Measurements from ENCODE around the gene TCP11L2. TPM values are rescaled to one million over a fixed set of nuclear protein-coding genes. Genes with fewer than 3 reads are reported as not detected.

Gene TCP11L2
- total RNA-seq, 1 donor from 2014 or later, result 126 TPM

- Histone ChIP-seq H3K27ac (replicated peaks) (peak overlapping the region; percentile 81), H3K9me3 (replicated peaks) (no peaks in the 10 kb centered on the region), H3K4me3 (no peak overlapping the region), H3K4me1 (peaks cover 30% of the 10 kb centered on the region), H3K27me3 (ENCODE audit: low read depth) (no peaks in the 10 kb centered on the region), H3K36me3 (no peaks in the 10 kb centered on the region)
- TF ChIP-seq CTCF (IDR thresholded peaks at IDR 0.05; ENCODE audit: borderline replicate concordance), result no peak
- intact Hi-C loops (cut with micrococcal nuclease), result no loop called here
- DNase-seq, result no peak
These were observed 6.2 kb upstream of the TCP11L2 start for GRCh38 chr12:106296179-106296877.

- peak overlapping the region; percentile 81 for H3K27ac ChIP-seq (replicated peaks)
- intact Hi-C loops (cut with micrococcal nuclease), result no loop called here
These were observed 5.5 kb upstream of the TCP11L2 start for GRCh38 chr12:106297075-106297474.

GRCh38 chr12:106297681-106298080 lies 4.9 kb upstream of the TCP11L2 start:
- H3K4me1 ChIP-seq, result peaks cover 39% of the 10 kb centered on the region
- no peaks in the 10 kb centered on the region for H3K9me3 ChIP-seq (replicated peaks)
- H3K27ac ChIP-seq (replicated peaks), result peak overlapping the region; percentile 81
- no peaks in the 10 kb centered on the region for H3K36me3 ChIP-seq
- no peak for TF ChIP-seq CTCF (IDR thresholded peaks at IDR 0.05; ENCODE audit: borderline replicate concordance)
- intact Hi-C loops (cut with micrococcal nuclease), result no loop called here
- H3K4me3 ChIP-seq, result no peak overlapping the region
- no peak for DNase-seq
- no peaks in the 10 kb centered on the region for H3K27me3 ChIP-seq (ENCODE audit: low read depth)

More at GRCh38 chr12:106297075-106297474, 5.5 kb upstream of the TCP11L2 start:
- Histone ChIP-seq H3K4me1 (peaks cover 37% of the 10 kb centered on the region), H3K36me3 (no peaks in the 10 kb centered on the region), H3K4me3 (no peak overlapping the region), H3K9me3 (replicated peaks) (no peaks in the 10 kb centered on the region), H3K27me3 (ENCODE audit: low read depth) (no peaks in the 10 kb centered on the region)
- DNase-seq, result no peak
- no peak for TF ChIP-seq CTCF (IDR thresholded peaks at IDR 0.05; ENCODE audit: borderline replicate concordance)

- H3K27ac ChIP-seq (replicated peaks), result peak overlapping the region; percentile 98
- H3K9me3 ChIP-seq (replicated peaks), result no peaks in the 10 kb centered on the region
- TF ChIP-seq CTCF (IDR thresholded peaks at IDR 0.05; ENCODE audit: borderline replicate concordance), result no peak
- intact Hi-C loops (cut with micrococcal nuclease), result no loop called here
- no peaks in the 10 kb centered on the region for H3K36me3 ChIP-seq
- DNase-seq, result no peak
- no peak overlapping the region for H3K4me3 ChIP-seq
- no peaks in the 10 kb centered on the region for H3K27me3 ChIP-seq (ENCODE audit: low read depth)
- H3K4me1 ChIP-seq, result peaks cover 55% of the 10 kb centered on the region
These were observed 3.2 kb upstream of the TCP11L2 start for GRCh38 chr12:106299202-106299774.

- no peaks in the 10 kb centered on the region for H3K9me3 ChIP-seq (replicated peaks)
- DNase-seq, result no peak
- no peaks in the 10 kb centered on the region for H3K36me3 ChIP-seq
- intact Hi-C loops (cut with micrococcal nuclease), result no loop called here
- no peaks in the 10 kb centered on the region for H3K27me3 ChIP-seq (ENCODE audit: low read depth)
- H3K4me1 ChIP-seq, result peaks cover 69% of the 10 kb centered on the region
- peak overlapping the region; percentile 97 for H3K4me3 ChIP-seq
- no peak for TF ChIP-seq CTCF (IDR thresholded peaks at IDR 0.05; ENCODE audit: borderline replicate concordance)
- H3K27ac ChIP-seq (replicated peaks), result peak overlapping the region; percentile 98
These were observed 1.8 kb upstream of the TCP11L2 start for GRCh38 chr12:106300761-106301160.

All from left ventricle myocardium inferior (tissue), 1 donor.